ENCODE data around the gene CELSR3.

CELSR3 gene

GRCh38 chr3:48686538-48687219 lies 24.0 kb upstream of the CELSR3 start:
- Histone ChIP-seq H3K27ac (ENCODE audit: poor library complexity, severe bottlenecking) (peak overlapping the region; percentile 70), H3K27me3 (ENCODE audit: insufficient read depth, poor library complexity, severe bottlenecking) (no peaks in the 10 kb centered on the region), H3K4me3 (ENCODE audit: severe bottlenecking) (no peak overlapping the region), H3K36me3 (ENCODE audit: low read depth) (peaks cover 65% of the 10 kb centered on the region), H3K4me1 (ENCODE audit: insufficient read depth, poor library complexity, severe bottlenecking) (peaks cover 17% of the 10 kb centered on the region), H3K9me3 (ENCODE audit: severe bottlenecking) (no peaks in the 10 kb centered on the region)
- no peak for TF ChIP-seq CTCF (IDR thresholded peaks at IDR 0.05; ENCODE audit: poor library complexity, severe bottlenecking)
- ATAC-seq (ENCODE audit: low read depth) (no peak), DNase-seq (ENCODE audit: low spot score) (no peak)

GRCh38 chr3:48685603-48686511 lies 23.2 kb upstream of the CELSR3 start, which contains the start of gene NCKIPSD:
Gene NCKIPSD (minus strand): TSS chr3:48685915. CDS start chr3:48685807, 108 bp downstream.
- H3K4me3 ChIP-seq (ENCODE audit: severe bottlenecking) = peak within 1 kb of the TSS; percentile 100
- peak; percentile 95 for TF ChIP-seq CTCF (IDR thresholded peaks at IDR 0.05; ENCODE audit: poor library complexity, severe bottlenecking)
- H3K27ac ChIP-seq (ENCODE audit: poor library complexity, severe bottlenecking) = peak within 1 kb of the TSS; percentile 70
- peak; percentile 72 for ATAC-seq (ENCODE audit: low read depth)
- no peaks in the 10 kb centered on the region for H3K27me3 ChIP-seq (ENCODE audit: insufficient read depth, poor library complexity, severe bottlenecking)
- H3K4me1 ChIP-seq (ENCODE audit: insufficient read depth, poor library complexity, severe bottlenecking) = peaks cover 17% of the 10 kb centered on the region
- no peaks in the 10 kb centered on the region for H3K9me3 ChIP-seq (ENCODE audit: severe bottlenecking)
- peaks cover 65% of the 10 kb centered on the region for H3K36me3 ChIP-seq (ENCODE audit: low read depth)
- DNase-seq (ENCODE audit: low spot score) = peak; percentile 81

GRCh38 chr3:48685293-48685602 lies 22.6 kb upstream of the CELSR3 start:
- H3K27ac ChIP-seq (ENCODE audit: poor library complexity, severe bottlenecking) = peak overlapping the region; percentile 70
- H3K9me3 ChIP-seq (ENCODE audit: severe bottlenecking) = no peaks in the 10 kb centered on the region
- H3K4me3 ChIP-seq (ENCODE audit: severe bottlenecking) = peak overlapping the region; percentile 100
- no peaks in the 10 kb centered on the region for H3K27me3 ChIP-seq (ENCODE audit: insufficient read depth, poor library complexity, severe bottlenecking)
- peaks cover 17% of the 10 kb centered on the region for H3K4me1 ChIP-seq (ENCODE audit: insufficient read depth, poor library complexity, severe bottlenecking)
- no peak for TF ChIP-seq CTCF (IDR thresholded peaks at IDR 0.05; ENCODE audit: poor library complexity, severe bottlenecking)
- ATAC-seq (ENCODE audit: low read depth) (no peak), DNase-seq (ENCODE audit: low spot score) (no peak)
- peaks cover 67% of the 10 kb centered on the region for H3K36me3 ChIP-seq (ENCODE audit: low read depth)

GRCh38 chr3:48684480-48685143 lies 21.9 kb upstream of the CELSR3 start:
- no peak for DNase-seq (ENCODE audit: low spot score)
- Histone ChIP-seq H3K9me3 (ENCODE audit: severe bottlenecking) (no peaks in the 10 kb centered on the region), H3K36me3 (ENCODE audit: low read depth) (peaks cover 67% of the 10 kb centered on the region), H3K27ac (ENCODE audit: poor library complexity, severe bottlenecking) (peak overlapping the region; percentile 70), H3K4me1 (ENCODE audit: insufficient read depth, poor library complexity, severe bottlenecking) (peaks cover 17% of the 10 kb centered on the region), H3K4me3 (ENCODE audit: severe bottlenecking) (peak overlapping the region; percentile 100), H3K27me3 (ENCODE audit: insufficient read depth, poor library complexity, severe bottlenecking) (no peaks in the 10 kb centered on the region)
- no peak for ATAC-seq (ENCODE audit: low read depth)
- TF ChIP-seq CTCF (IDR thresholded peaks at IDR 0.05; ENCODE audit: poor library complexity, severe bottlenecking) = no peak
